ENCODE results near the gene NELFCD.
A peak's percentile ranks its signal among the peaks of the same experiment; 100 is the strongest.

Gene NELFCD

DNA sequence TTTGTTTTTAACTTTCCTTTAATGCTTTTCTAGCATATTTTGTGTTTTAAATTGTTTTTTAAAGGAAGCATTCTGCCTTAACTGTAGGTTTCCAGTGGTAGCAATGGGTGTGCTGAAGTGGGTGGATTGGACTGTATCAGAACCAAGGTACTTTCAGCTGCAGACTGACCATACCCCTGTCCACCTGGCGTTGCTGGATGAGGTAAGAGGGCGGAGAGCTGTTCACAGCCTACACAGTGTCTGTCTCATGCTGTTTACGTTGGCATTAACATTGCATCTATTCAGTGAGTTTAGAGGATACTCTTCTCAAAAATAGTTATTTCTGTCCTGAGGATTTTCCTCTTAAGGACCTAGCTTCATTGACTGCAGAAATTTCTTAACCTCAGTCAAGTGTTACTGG, 11.9 kb downstream of the NELFCD start:
- H3K27ac ChIP-seq = no peak overlapping the region
- DNase-seq (ENCODE audit: low read depth, low spot score) = no peak

DNA sequence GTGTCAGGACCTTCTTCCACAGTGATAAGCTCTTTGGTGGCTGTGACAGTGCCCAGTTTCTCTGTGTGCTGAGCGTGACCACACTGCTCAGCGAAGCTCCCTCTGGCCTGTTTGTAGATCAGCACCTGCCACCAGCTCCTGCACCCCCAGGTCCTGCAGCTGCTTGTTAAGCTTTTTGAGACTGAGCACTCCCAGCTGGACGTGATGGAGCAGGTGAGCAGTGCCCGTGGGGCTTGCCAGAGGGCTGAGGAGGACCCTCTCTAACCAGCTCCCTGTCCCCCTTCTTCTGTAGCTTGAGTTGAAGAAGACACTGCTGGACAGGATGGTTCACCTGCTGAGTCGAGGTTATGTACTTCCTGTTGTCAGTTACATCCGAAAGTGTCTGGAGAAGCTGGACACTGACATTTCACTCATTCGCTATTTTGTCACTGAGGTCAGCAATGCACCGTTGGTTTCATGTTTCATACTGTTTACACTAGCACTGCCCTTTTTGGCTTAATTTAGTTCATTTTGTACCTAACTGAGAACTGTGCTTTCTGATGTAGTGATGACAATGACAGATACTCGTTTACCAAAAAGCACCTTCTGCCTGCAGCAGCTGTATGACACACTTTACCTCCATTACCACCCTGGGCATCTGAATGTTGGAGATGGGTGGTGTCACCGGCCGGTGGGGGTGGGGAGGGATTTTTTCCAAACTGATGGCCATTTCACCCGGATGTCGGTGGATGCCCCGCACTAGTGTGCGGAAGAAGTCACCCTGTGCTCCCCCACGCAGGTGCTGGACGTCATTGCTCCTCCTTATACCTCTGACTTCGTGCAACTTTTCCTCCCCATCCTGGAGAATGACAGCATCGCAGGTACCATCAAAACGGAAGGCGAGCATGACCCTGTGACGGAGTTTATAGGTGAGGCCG, 12.5 kb downstream of the NELFCD start:
- H3K27ac ChIP-seq = no peak overlapping the region
- no peak for DNase-seq (ENCODE audit: low read depth, low spot score)

DNA sequence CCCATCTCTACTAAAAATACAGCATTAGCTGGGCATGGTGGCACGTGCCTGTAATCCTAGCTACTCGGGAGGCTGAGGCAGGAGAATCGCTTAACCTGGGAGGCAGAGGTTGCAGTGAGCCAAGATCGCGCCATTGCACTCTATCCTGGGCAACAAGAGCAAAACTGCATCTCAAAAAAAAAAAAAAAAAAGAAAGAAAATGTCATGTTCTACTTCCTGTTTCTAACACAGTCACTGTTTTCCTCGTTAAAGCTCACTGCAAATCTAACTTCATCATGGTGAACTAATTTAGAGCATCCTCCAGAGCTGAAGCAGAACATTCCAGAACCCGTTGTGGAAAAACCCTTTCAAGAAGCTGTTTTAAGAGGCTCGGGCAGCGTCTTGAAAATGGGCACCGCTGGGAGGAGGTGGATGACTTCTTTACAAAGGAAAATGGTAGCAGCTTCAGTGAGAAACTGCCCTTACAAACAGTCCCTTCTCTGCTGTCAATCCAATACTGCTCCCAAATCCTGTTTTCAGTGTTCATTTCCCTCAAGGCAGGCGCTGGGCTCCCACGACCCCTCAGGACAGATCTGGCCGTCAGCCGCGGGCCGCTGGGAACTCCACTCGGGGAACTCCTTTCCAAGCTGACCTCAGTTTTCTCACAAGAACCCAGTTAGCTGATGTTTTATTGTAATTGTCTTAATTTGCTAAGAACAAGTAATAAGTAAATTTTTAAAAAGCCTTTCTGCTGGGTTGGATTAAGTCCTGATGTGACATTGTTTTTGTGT, 13.5 kb downstream of the NELFCD start:
- H3K27ac ChIP-seq = no peak overlapping the region
- DNase-seq (ENCODE audit: low read depth, low spot score) = no peak

DNA sequence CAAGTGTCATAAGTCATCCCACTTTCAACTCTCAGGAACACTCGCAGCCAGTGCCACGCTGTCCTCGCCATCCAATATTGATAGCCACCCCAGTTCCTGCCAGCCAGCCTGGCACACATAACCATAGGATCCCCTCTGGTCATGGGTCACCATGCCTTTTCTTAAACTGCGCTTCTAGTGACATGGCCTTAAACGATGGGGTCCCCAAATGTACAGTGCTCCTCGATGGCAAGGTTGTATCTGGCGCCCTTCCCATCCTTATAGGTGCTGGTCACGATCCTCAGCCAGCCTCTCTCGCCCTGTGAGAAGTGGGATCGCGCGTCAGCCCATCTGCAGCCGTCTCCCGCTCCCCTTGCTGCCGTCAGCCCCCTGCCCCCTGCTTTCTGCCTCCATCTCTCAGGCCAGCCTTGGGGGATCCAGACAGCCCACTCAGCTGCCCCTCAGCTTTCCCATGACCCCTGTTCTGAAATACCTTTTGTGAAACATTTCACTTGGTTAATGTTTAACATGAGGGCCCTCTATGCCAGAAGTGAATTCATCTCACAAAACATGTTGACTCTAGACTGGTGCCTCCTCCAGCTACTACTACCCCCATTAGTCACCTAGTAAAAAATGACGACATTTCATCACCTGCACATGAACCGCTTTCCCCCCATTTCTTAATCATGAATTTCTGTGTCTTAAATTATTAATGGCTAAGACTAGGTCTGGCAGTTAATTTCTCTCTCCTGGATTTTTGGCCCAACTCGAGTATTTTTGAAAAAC, 14.6 kb downstream of the NELFCD start:
- no peak for DNase-seq (ENCODE audit: low read depth, low spot score)
- peak overlapping the region; percentile 46 for H3K27ac ChIP-seq

DNA sequence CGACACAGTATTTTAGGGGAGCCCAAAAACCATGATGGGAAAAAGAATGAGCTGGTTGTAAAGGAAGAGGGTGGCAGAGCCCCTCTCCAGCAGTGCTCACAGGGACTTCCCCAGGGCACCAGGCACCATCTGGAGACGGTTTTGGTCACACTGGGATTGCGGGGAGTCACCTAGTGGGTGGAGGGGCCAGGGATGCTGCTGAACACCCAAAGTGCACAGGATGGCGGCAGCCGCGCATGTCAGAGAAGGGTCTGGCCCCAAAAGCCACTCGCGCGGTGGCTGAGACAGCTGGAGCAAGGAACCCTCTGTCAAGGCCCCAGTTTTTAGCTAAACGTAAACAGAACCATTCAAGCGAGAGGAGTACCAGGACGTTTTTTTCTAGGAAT, 15.2 kb downstream of the NELFCD start:
- no peak for DNase-seq (ENCODE audit: low read depth, low spot score)
- H3K27ac ChIP-seq = peak overlapping the region; percentile 46

DNA sequence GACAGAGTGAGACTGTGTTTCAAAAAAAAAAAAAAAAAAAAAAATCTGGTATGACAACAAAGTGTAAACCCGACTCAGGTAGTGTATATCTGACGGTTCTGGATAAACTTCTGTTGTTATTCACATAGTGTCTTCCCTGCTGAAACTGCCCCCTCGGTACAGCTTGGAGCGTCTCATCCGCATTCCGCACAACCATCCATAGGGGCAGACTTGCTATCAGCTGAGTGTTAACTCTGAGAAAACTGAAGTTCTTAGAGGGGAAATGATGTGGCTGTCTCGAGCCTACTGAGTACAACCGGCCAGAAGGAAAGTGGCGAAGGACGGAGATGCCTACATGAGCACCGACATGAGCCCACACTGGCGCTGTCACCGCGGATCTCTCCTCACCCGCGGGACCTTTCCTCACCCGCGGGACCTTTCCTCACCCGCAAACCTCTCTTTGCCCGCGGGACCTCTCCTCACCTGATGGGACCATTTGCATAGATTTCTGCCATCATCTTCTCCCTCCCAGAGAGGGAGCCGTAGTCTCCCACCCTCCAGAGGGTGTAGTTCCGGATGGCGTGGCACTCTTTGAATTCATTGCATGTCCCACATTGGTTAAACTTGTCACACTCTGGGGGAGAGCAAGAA, 16.2 kb downstream of the NELFCD start:
- no peak for DNase-seq (ENCODE audit: low read depth, low spot score)
- no peak overlapping the region for H3K27ac ChIP-seq

DNA sequence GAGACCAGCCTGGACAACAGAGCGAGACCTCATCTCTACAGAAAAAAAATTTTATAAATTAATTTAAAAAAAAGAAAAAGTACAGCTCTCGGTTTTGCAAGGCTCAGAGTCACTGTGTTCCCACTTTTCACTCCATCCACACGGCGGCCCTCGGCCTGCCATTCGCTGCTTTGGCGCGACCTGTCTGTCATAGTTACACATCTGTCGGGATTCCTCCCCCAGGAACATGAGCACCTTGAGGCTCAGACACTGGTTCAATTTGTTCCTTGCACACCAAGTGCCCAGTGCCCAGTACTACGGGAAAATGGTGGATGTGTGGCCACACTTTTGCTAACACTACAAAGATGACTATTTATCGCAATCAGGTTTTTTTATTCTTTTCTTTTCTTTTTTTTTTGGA, 17.6 kb downstream of the NELFCD start:
- no peak for DNase-seq (ENCODE audit: low read depth, low spot score)
- H3K27ac ChIP-seq = no peak overlapping the region

DNA sequence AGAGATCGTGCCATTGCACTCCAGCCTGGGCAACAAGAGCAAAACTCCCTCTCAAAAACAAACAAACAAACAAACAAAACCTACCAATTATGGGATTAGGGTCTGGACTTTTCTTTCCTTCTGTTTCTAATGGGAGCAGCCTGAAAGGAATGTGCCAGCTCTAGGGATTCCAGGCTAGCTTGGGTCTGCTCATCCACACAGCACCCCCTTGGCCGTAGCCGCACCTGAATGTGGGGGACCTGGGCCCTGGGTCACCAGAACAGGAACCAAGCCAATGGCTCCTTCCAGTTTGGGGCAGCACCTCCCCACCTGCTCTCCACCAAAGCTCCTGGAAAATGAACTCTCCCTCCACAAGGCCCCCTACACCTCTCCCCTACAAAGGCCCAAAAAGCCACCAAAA, 19.3 kb downstream of the NELFCD start:
- DNase-seq (ENCODE audit: low read depth, low spot score) = no peak
- H3K27ac ChIP-seq = no peak overlapping the region

DNA sequence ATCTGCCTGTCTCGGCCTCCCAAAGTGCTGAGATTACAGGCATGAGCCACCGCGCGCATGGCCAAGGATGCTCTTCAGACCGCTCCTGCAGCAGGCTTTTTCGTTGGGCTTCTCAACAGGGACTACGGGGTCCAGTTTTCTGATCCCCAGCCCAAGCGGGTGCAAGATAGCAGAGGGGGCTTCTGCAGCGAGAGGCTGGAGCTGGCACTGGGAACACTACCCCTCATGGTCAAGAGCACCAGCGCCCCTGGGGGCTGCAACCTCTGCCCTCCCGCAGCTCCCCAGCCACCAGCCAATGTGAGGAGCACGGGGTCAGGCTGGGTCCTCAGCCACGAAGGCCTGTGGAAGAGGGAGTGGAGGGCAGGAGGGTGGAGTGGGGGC, 20.0 kb downstream of the NELFCD start:
- DNase-seq (ENCODE audit: low read depth, low spot score) = no peak
- no peak overlapping the region for H3K27ac ChIP-seq

DNA sequence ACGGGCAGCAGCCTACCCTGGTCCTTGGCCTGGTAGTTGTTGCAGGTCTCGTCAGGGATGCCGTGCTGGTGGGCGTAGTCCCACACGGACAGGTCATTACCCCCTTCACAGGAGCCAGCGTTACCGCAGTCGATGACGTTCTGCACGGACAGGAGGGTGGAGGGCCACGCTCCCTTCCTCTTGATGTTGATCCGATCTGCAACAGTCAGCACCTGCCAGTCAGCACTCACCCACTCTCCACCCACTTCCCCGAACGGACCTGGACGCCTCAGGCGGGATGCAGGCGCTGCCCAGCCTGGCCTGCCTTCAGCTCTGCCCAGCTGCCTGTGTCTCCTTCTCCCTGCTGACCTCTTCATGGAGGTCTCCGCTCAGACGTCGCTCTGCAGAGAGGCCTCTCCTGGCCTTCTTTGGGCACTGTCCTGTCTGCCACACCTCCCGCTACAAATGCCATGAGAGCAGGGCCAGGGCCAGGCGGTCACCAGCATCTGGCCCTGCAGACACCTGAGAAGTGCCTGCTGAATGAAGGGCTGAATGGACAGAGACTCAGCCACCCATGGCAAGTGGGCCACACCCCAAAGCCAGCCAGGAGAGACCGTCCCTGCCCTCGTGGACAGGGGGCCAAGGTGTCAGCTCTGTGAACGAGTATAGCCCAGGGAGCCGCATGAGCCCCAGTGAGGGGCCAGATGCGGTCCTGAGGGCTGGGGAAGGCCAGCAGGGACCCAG, 20.6 kb downstream of the NELFCD start:
- H3K27ac ChIP-seq = no peak overlapping the region
- no peak for DNase-seq (ENCODE audit: low read depth, low spot score)

DNA sequence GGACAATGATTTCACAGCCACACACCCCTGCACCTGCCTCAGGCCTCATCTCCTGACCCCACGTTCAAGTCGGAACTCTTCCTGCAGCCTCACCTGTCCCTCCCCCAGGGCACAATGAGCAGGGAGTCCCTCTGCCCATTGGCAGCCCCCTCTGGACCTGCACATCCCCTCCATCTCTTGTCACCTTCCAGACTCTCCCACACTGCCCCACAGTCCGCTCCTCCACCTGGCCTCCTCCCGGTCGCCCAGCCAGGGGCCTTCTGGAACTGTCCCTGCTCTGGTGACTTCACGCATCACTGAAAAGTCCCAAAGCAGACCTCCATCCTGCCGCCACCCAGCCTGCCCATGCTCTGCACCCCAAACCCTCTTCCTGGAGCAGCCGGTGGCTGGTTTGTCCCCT, 21.3 kb downstream of the NELFCD start:
- no peak for DNase-seq (ENCODE audit: low read depth, low spot score)
- H3K27ac ChIP-seq = no peak overlapping the region

DNA sequence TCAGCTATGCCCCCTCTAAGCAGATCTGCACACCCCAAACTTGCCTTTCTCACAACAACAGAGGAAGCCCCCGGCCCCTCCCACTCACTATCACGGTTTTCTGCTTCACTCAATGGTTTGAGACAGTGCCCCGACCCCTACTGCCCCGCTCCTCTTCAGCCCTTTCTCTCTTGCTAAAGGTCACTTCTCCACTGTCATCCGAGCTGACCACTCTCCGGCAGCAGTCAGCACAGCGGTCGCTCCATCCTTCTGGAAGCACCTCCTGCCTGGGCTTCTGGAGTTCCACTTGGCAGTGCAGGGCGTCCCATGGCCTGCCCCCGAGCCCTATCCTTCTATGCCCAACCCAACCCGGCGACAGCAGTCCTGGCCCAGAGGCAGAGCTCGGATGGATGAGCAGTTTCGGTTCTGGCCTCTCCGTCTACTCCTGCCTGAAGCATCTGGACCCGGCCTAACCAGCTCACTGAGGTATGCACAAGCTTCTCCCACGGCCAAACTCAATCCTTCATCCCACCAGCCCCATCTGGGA, 21.9 kb downstream of the NELFCD start:
- no peak for DNase-seq (ENCODE audit: low read depth, low spot score)
- H3K27ac ChIP-seq = no peak overlapping the region

DNA sequence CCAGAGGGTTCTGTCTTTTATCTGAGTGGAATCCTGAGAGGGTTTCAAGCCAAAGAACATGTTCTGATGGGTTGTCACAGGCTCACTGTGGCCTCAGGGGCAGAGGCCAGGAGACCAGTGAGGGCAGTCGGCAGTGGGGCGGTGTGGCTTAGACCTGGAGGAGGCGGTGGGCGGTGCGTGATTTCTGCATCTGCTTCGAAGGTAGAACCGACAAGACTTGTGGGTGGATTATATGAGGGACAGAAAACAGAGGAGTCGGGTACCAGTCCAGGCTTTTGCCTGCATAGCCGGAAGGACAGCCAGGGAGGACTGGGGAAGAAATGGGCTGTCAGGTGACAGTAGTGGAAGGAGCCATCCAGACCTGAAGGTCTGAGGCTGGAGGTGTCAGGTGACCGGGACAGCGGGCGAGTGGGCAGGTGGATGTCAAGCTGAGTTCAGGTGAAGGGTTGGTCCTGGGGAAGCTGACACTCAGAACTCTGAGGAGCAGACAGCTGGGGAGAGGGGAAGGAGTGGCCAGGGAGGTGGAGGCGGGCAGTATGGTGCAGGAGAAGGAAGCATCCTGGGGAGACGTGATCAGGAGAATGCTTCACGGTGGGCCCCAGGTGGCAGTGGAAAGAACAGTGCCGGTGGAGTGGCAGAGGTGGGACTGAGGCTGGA, 22.9 kb downstream of the NELFCD start:
- DNase-seq (ENCODE audit: low read depth, low spot score) = no peak
- H3K27ac ChIP-seq = no peak overlapping the region

DNA sequence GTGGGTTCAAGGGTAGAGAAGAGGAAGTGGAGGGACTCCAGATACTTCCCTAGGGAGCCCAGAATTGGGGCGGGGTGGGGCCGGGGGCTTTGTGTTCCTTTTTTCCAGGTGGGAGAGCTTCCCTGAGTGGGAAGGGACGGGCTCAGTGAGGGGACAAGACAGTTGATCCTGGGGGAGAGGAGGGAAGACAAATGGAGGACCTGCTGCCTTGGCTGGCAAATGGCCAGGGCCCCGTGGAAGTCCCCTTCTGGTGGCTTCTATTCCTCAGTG, 23.4 kb downstream of the NELFCD start:
- H3K27ac ChIP-seq = no peak overlapping the region

DNA sequence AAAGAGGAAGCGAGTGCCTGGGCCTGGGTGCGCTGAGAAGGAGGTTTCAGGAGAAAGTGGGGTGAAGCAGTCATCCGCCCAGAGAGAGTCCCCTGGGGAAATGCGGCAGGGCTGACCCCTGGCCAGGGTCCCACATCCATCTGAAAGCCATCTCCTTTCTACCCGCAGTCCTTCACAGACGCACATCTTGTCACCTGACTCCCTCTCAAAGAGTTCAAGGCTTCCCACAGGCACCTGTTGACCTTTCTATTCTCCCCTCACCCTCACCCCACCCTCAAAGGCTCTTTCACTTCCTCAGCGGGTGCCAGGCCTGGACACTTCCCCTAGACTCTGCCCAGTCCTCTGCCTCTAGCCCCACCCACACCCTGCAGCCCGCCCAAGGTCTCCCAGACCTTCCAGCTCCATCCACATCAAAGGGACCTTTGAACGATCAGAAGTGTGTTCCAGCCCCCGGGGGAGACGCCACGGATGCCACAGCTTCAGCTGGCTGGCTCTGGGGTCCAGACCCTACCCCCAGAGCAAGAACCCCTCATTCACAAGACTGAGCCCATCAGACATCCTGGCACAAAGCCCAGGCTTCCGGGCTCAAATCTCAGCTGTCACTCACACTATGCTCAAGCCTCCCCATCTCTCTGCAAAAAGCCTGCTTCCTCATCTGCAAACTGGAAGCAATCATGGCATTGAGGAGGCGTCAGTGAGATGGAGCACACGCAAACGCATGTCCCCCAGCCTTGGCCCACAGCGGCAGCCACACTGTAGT, 23.9 kb downstream of the NELFCD start:
- no peak overlapping the region for H3K27ac ChIP-seq
- DNase-seq (ENCODE audit: low read depth, low spot score) = no peak

More for the DNA sequence above, 23.4 kb downstream of the NELFCD start:
- no peak for DNase-seq (ENCODE audit: low read depth, low spot score)

DNA sequence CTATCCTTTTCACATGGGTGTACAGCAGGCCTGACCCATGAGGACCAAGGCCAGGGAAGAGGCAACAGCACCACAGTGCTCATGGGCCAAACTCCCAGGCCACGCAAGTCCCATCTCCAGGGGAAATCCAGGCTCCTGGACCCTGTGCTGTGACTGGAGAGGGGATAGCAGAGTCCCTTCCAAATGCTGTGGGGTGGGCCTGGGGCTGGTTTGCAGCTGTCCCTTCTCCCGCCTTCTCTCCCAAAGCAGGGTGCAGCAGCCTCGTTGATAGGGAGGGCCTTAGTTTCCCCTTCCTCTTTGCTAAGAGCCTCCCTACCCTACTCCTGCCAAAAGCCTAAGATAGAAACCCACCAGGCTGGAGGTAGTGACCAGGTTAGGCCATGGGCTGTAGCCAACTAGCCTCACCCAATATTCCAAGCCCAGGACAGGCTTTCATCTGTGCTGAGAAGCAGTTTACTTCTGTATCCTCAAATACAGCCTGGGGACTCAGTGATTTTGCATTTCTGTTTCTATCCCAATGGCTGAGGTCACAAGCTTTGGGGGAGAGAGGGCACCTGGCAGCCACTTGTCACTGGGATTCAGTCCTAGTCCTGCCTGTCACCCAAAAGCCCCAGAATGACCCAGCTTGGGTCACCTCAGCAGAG, 24.6 kb downstream of the NELFCD start:
- peak overlapping the region; percentile 60 for H3K27ac ChIP-seq

DNA sequence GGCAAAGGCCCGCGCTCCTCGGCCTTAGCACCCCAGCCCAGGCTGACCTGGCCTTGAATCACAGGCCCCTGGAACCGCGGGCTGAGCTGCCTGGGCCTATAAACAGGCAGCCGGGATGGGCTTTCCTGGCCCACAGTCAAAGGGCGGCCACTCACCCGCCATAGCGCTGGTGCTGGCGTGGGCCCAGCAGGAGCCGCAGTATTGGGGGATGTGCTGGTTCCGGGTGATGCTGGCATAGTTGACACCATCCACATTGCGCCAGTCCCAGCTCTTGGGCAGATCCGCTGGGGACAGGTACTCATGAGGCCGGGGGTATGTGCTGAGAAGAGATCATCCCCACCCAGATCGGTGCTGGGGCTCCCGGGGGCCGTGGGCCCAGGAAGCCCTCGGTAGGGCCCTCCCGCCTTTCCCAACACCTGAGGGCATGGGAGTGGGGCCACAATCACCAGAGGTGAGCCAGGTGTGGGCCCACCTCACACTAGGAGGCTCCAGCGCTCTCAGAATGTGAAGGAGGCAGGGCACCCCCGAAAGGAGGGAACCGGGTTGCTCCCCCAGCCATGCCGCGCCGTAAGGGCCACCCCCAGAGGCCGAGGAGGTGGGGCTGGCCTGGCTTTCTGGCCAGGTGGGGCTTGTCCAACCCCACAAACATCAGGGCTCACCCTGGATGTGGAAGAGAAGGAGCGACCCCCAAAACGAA, 25.3 kb downstream of the NELFCD start:
- H3K27ac ChIP-seq = peak overlapping the region; percentile 60
- no peak for DNase-seq (ENCODE audit: low read depth, low spot score)

More for the DNA sequence above, 24.6 kb downstream of the NELFCD start:
- DNase-seq (ENCODE audit: low read depth, low spot score) = no peak

Measured in epithelial cell of prostate (primary cell).